Naive thymus-derived CD8-positive, alpha-beta T cell (primary cell): ENCODE measurements around the gene NGB. TPM values are rescaled to one million over a fixed set of nuclear protein-coding genes. Genes with fewer than 3 reads are reported as not detected.

Source experiments
- ATAC-seq, 2 donors: fragments of 150-1000 bp; cut with Tn5 transposase in 1 of 2; sonication (Bioruptor Pico), chemical (Tn5 transposase) in 1 of 2; 1 replicate in 1 of 2; 2 replicates in 1 of 2; pipeline ENCODE4 v1.10.0; 2021; ENCODE audit warnings: mild to moderate bottlenecking in 2 of 2, moderate library complexity in 2 of 2
- POLR2A ChIA-PET: fragments of 350-600 bp; sonication (Branson Sonifier 250); formaldehyde crosslinking; loops from one replicate; lab custom pipeline; 2021; ENCODE audit warnings: antibody characterized with exemption; lab: Charles Lee
- DNase-seq, 10 donors: peaks; one replicate each; pipeline versions ENCODE4 v3.0.0 to v3.0.0-alpha.2; 2020 to 2022
- H3K27ac Mint-ChIP-seq, 10 donors: one replicate each; pipeline ENCODE4 v1.8.0; 2020 to 2022; ENCODE audit warnings: mild to moderate bottlenecking in 10 of 10, mixed read lengths in 10 of 10, moderate library complexity in 4 of 10, inconsistent platforms in 1 of 10
- H3K27me3 Mint-ChIP-seq, 5 donors: one replicate each; pipeline ENCODE4 v1.8.0; 2021 to 2022; ENCODE audit warnings: mixed read lengths in 5 of 5
- H3K36me3 Mint-ChIP-seq, 3 donors: one replicate each; pipeline ENCODE4 v1.8.0; 2020 to 2022; ENCODE audit warnings: mixed read lengths in 3 of 3, mild to moderate bottlenecking in 2 of 3, inconsistent platforms in 1 of 3
- H3K4me1 Mint-ChIP-seq, 4 donors: one replicate each; pipeline ENCODE4 v1.8.0; 2021 to 2022; ENCODE audit warnings: mixed read lengths in 4 of 4
- H3K4me3 Mint-ChIP-seq, 10 donors: one replicate each; pipeline ENCODE4 v1.8.0; 2020 to 2022; ENCODE audit warnings: mild to moderate bottlenecking in 10 of 10, mixed read lengths in 10 of 10, moderate library complexity in 6 of 10, inconsistent platforms in 1 of 10
- H3K9me3 Mint-ChIP-seq, 9 donors: one replicate each; pipeline ENCODE4 v1.8.0; 2020 to 2022; ENCODE audit warnings: mixed read lengths in 9 of 9, mild to moderate bottlenecking in 3 of 9, inconsistent platforms in 1 of 9, moderate library complexity in 1 of 9
- microRNA-seq: library from miRNA; unstranded; fragments of <30 nt; microRNA quantifications from one replicate; pipeline ENCODE4 v1.2.0, GENCODE V29; 2022; ENCODE audit warnings: borderline microRNAs expressed
- polyA plus RNA-seq, 3 donors: library from polyadenylated mRNA; unstranded; fragments of 300-500 nt; fragmentation: Illumina TruSeq; gene quantifications; one replicate each; pipeline ENCODE4 v1.2.3, GENCODE V29; 2021
- total RNA-seq, 8 experiments: library from RNA in 2 of 8; stranded (reverse) in 2 of 8; gene quantifications; one replicate each; pipeline ENCODE4 v1.2.3 and lab custom pipeline; 2021 to 2026

NGB gene
- total and polyA plus RNA-seq, 5 experiments from 2014 or later = not detected

DNA sequence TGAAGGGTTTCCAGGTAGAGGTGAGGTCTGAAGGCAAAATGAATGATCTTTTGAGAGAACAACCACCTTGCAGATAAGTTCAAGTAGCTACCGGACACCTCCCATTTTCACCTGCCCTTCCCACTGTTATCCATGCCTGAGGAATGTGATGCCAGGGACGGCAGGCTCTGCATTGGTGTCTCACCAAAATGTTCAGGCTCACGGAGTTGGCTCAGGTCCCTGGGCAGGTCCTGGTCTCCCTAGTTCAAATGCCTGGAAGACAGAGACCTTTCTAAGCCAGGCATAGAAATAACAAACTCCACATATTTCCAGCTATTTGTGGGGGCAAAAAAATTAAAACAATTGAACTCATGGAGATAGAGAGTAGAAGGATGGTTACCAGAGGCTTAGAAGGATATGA, 53.5 kb downstream of the NGB start:
- no peak for ATAC-seq
- H3K9me3 Mint-ChIP-seq = peaks cover 0 to 6% (median 0%) of the 10 kb centered on the region in 9 donors
- peaks cover 12 to 55% (median 35%) of the 10 kb centered on the region in 5 donors for H3K27me3 Mint-ChIP-seq
- H3K36me3 Mint-ChIP-seq = no peaks in the 10 kb centered on the region
- POLR2A ChIA-PET = no interaction called here
- no peak for DNase-seq
- H3K27ac Mint-ChIP-seq = no peak overlapping the region
- peaks cover 3 to 6% (median 5%) of the 10 kb centered on the region in 4 donors for H3K4me1 Mint-ChIP-seq
- H3K4me3 Mint-ChIP-seq = no peak overlapping the region

Small RNAs within 50 kb of the gene (microRNA-seq; reads per million reads assigned to microRNA genes)
- gene MIR1260A = not detected

Other genes with a start within 250 kb of the NGB start
- gene IRF2BPL, start 242.5 kb downstream of the NGB start, total RNA-seq = 10 to 100 TPM; 24.6 to 26.5 TPM
- 1 to 10 TPM; 1.9 to 3.3 (median 3.2) TPM for gene IRF2BPL, start 242.5 kb downstream of the NGB start, polyA plus RNA-seq
- 10 to 100 TPM; 11.3 to 12.8 TPM for gene CIPC, start 172.9 kb downstream of the NGB start, total RNA-seq
- gene CIPC, start 172.9 kb downstream of the NGB start, polyA plus RNA-seq = 1 to 10 TPM; 4.4 to 7.7 (median 4.7) TPM
- not detected for gene ZDHHC22, start 129.4 kb downstream of the NGB start, total RNA-seq
- not detected for gene ZDHHC22, start 129.4 kb downstream of the NGB start, polyA plus RNA-seq
- gene TMEM63C, start 89.4 kb downstream of the NGB start, total RNA-seq = under 1 TPM; 0.66 to 0.83 TPM
- under 1 TPM in 2 of 3 donors, not detected in 1; 0.02 to 0.83 TPM for gene TMEM63C, start 89.4 kb downstream of the NGB start, polyA plus RNA-seq
- 10 to 100 TPM; 11.4 to 13.9 TPM for gene POMT2, start 49.7 kb upstream of the NGB start, total RNA-seq
- under 1 TPM; 0.25 to 0.50 (median 0.40) TPM for gene POMT2, start 49.7 kb upstream of the NGB start, polyA plus RNA-seq
- 10 to 100 TPM; 17.9 to 19.6 TPM for gene GSTZ1, start 49.8 kb upstream of the NGB start, total RNA-seq
- 10 to 100 TPM in 1 of 3 donors, 1 to 10 TPM in 2; 8.0 to 10.0 (median 9.9) TPM for gene GSTZ1, start 49.8 kb upstream of the NGB start, polyA plus RNA-seq
- 1 to 10 TPM; 7.8 to 8.0 TPM for gene TMED8, start 105.9 kb upstream of the NGB start, total RNA-seq
- 1 to 10 TPM; 1.8 to 3.0 (median 2.1) TPM for gene TMED8, start 105.9 kb upstream of the NGB start, polyA plus RNA-seq
- gene SAMD15, start 106.2 kb upstream of the NGB start, total RNA-seq = under 1 TPM in 1 of 2 experiments, not detected in 1; 0.44 TPM
- gene SAMD15, start 106.2 kb upstream of the NGB start, polyA plus RNA-seq = under 1 TPM in 1 of 3 donors, not detected in 2; 0.07 TPM
- gene NOXRED1, start 152.3 kb upstream of the NGB start, total RNA-seq = 1 to 10 TPM; 1.6 to 1.9 TPM
- under 1 TPM in 1 of 3 donors, not detected in 2; 0.09 TPM for gene NOXRED1, start 152.3 kb upstream of the NGB start, polyA plus RNA-seq
- 10 to 100 TPM; 20.2 to 23.1 TPM for gene VIPAS39, start 186.4 kb upstream of the NGB start, total RNA-seq
- gene VIPAS39, start 186.4 kb upstream of the NGB start, polyA plus RNA-seq = 10 to 100 TPM in 2 of 3 donors, 1 to 10 TPM in 1; 6.1 to 11.1 (median 10.8) TPM
- 100 to 1,000 TPM; 105 to 114 TPM for gene AHSA1, start 186.9 kb upstream of the NGB start, total RNA-seq
- gene AHSA1, start 186.9 kb upstream of the NGB start, polyA plus RNA-seq = 100 to 1,000 TPM; 112 to 171 (median 123) TPM
- not detected for gene ISM2, start 227.6 kb upstream of the NGB start, total RNA-seq
- gene ISM2, start 227.6 kb upstream of the NGB start, polyA plus RNA-seq = not detected